Activated CD4-positive, alpha-beta memory T cell treated with anti-CD3 and anti-CD28 coated beads, Interleukin-2, amount 10 ng/mL, durations not matched to agents 7 days and 5 days (primary cell): ENCODE results near the gene KRT40. TPM values are rescaled to one million over a fixed set of nuclear protein-coding genes. Genes with fewer than 3 reads are reported as not detected.

ENCODE experiments used
- CTCF ChIA-PET: fragments of 350-600 bp; sonication (Branson Sonifier 250); formaldehyde crosslinking; loops from one replicate; lab custom pipeline; 2021; ENCODE audit warnings: antibody characterized with exemption, inconsistent platforms; lab: Charles Lee
- POLR2A ChIA-PET: fragments of 350-600 bp; sonication (Branson Sonifier 250); formaldehyde crosslinking; loops from one replicate; lab custom pipeline; 2021; ENCODE audit warnings: antibody characterized with exemption; lab: Charles Lee
- DNase-seq: peaks from one replicate; pipeline ENCODE4 v3.0.0-alpha.2; 2020
- H3K27ac Mint-ChIP-seq: one replicate; pipeline ENCODE4 v1.8.0; 2021; ENCODE audit warnings: mild to moderate bottlenecking, mixed read lengths
- H3K27me3 Mint-ChIP-seq: one replicate; pipeline ENCODE4 v1.8.0; 2021; ENCODE audit warnings: mixed read lengths
- H3K36me3 Mint-ChIP-seq: one replicate; pipeline ENCODE4 v1.8.0; 2021; ENCODE audit warnings: low read depth, mixed read lengths
- H3K4me1 Mint-ChIP-seq: one replicate; pipeline ENCODE4 v1.8.0; 2021; ENCODE audit warnings: mixed read lengths
- H3K4me3 Mint-ChIP-seq: one replicate; pipeline ENCODE4 v1.8.0; 2021; ENCODE audit warnings: mild to moderate bottlenecking, mixed read lengths
- H3K9me3 Mint-ChIP-seq: one replicate; pipeline ENCODE4 v1.8.0; 2021; ENCODE audit warnings: mixed read lengths
- total RNA-seq, 2 experiments: library from RNA; stranded (reverse); gene quantifications; one replicate each; pipeline ENCODE4 v1.2.3, GENCODE V29; 2021

The KRT40 gene
- total RNA-seq, 2 experiments from 2014 or later: not detected

- no peaks in the 10 kb centered on the region for H3K4me1 Mint-ChIP-seq
- no peaks in the 10 kb centered on the region for H3K9me3 Mint-ChIP-seq
- no peak overlapping the region for H3K4me3 Mint-ChIP-seq
- no peak for DNase-seq
- CTCF ChIA-PET: interaction anchor here (0.5 kb wide), 1 partner anchor 549 kb away, joined by 3 read pairs; no protein-coding TSS in a partner anchor
- POLR2A ChIA-PET: no interaction called here
- H3K27ac Mint-ChIP-seq: no peak overlapping the region
- H3K36me3 Mint-ChIP-seq: no peaks in the 10 kb centered on the region
- H3K27me3 Mint-ChIP-seq: peaks cover 45% of the 10 kb centered on the region
Observed at GRCh38 chr17:40992666-40993065, 8.5 kb upstream of the KRT40 start.

GRCh38 chr17:40986920-40987319 lies 2.8 kb upstream of the KRT40 start:
- H3K36me3 Mint-ChIP-seq: no peaks in the 10 kb centered on the region
- H3K27me3 Mint-ChIP-seq: peaks cover 35% of the 10 kb centered on the region
- no peaks in the 10 kb centered on the region for H3K9me3 Mint-ChIP-seq
- DNase-seq: no peak
- CTCF ChIA-PET: no interaction called here
- no peaks in the 10 kb centered on the region for H3K4me1 Mint-ChIP-seq
- POLR2A ChIA-PET: no interaction called here
- no peak overlapping the region for H3K4me3 Mint-ChIP-seq
- H3K27ac Mint-ChIP-seq: no peak overlapping the region

GRCh38 chr17:40981115-40981514 lies 3.0 kb downstream of the KRT40 start:
- H3K4me3 Mint-ChIP-seq: no peak overlapping the region
- no peak for DNase-seq
- ChIA-PET CTCF (no interaction called here), POLR2A (no interaction called here)
- no peak overlapping the region for H3K27ac Mint-ChIP-seq
- H3K27me3 Mint-ChIP-seq: peaks cover 19% of the 10 kb centered on the region
- no peaks in the 10 kb centered on the region for H3K9me3 Mint-ChIP-seq
- H3K4me1 Mint-ChIP-seq: no peaks in the 10 kb centered on the region
- H3K36me3 Mint-ChIP-seq: no peaks in the 10 kb centered on the region

- Mint-ChIP-seq H3K27ac (no peak overlapping the region), H3K27me3 (peaks cover 17% of the 10 kb centered on the region), H3K36me3 (no peaks in the 10 kb centered on the region), H3K4me3 (no peak overlapping the region), H3K9me3 (no peaks in the 10 kb centered on the region), H3K4me1 (no peaks in the 10 kb centered on the region)
- CTCF ChIA-PET: no interaction called here
- POLR2A ChIA-PET: no interaction called here
- no peak for DNase-seq
Observed at GRCh38 chr17:40980596-40980995, 3.5 kb downstream of the KRT40 start.

GRCh38 chr17:40980117-40980516 lies 4.0 kb downstream of the KRT40 start:
- Mint-ChIP-seq H3K9me3 (no peaks in the 10 kb centered on the region), H3K27me3 (peaks cover 21% of the 10 kb centered on the region), H3K4me3 (no peak overlapping the region), H3K4me1 (no peaks in the 10 kb centered on the region), H3K27ac (no peak overlapping the region), H3K36me3 (no peaks in the 10 kb centered on the region)
- CTCF ChIA-PET: no interaction called here
- no peak for DNase-seq
- POLR2A ChIA-PET: no interaction called here

GRCh38 chr17:40978575-40979151 lies 5.5 kb downstream of the KRT40 start:
- CTCF ChIA-PET: no interaction called here
- Mint-ChIP-seq H3K4me1 (no peaks in the 10 kb centered on the region), H3K4me3 (no peak overlapping the region)

GRCh38 chr17:40975516-40975915 lies 8.6 kb downstream of the KRT40 start:
- ChIA-PET POLR2A (no interaction called here), CTCF (no interaction called here)
- Mint-ChIP-seq H3K27ac (no peak overlapping the region), H3K4me3 (no peak overlapping the region), H3K36me3 (no peaks in the 10 kb centered on the region), H3K9me3 (no peaks in the 10 kb centered on the region), H3K27me3 (peaks cover 18% of the 10 kb centered on the region), H3K4me1 (no peaks in the 10 kb centered on the region)
- DNase-seq: no peak

More at GRCh38 chr17:40978575-40979151, 5.5 kb downstream of the KRT40 start:
- no peaks in the 10 kb centered on the region for H3K9me3 Mint-ChIP-seq
- peaks cover 16% of the 10 kb centered on the region for H3K27me3 Mint-ChIP-seq
- POLR2A ChIA-PET: no interaction called here
- H3K36me3 Mint-ChIP-seq: no peaks in the 10 kb centered on the region
- no peak overlapping the region for H3K27ac Mint-ChIP-seq
- no peak for DNase-seq

GRCh38 chr17:40974366-40974765 lies 9.8 kb downstream of the KRT40 start:
- POLR2A ChIA-PET: no interaction called here
- DNase-seq: no peak
- H3K9me3 Mint-ChIP-seq: no peaks in the 10 kb centered on the region
- H3K4me1 Mint-ChIP-seq: no peaks in the 10 kb centered on the region
- no peak overlapping the region for H3K4me3 Mint-ChIP-seq
- H3K36me3 Mint-ChIP-seq: no peaks in the 10 kb centered on the region
- H3K27ac Mint-ChIP-seq: no peak overlapping the region
- peaks cover 19% of the 10 kb centered on the region for H3K27me3 Mint-ChIP-seq
- CTCF ChIA-PET: no interaction called here

GRCh38 chr17:40967582-40967981 lies 16.5 kb downstream of the KRT40 start:
- Mint-ChIP-seq H3K4me3 (no peak overlapping the region), H3K36me3 (no peaks in the 10 kb centered on the region), H3K27me3 (peaks cover 11% of the 10 kb centered on the region), H3K9me3 (no peaks in the 10 kb centered on the region), H3K27ac (no peak overlapping the region), H3K4me1 (no peaks in the 10 kb centered on the region)
- POLR2A ChIA-PET: no interaction called here
- no peak for DNase-seq
- CTCF ChIA-PET: interaction anchor here (1.4 kb wide), 1 partner anchor 65 kb away, joined by 4 read pairs; no protein-coding TSS in a partner anchor

GRCh38 chr17:40966848-40967247 lies 17.3 kb downstream of the KRT40 start, which contains the start of gene KRT39:
Gene KRT39, minus strand, starts transcription at chr17:40966948. Its CDS starts 92 bp downstream, at chr17:40966856.
- Mint-ChIP-seq H3K4me3 (no peak within 1 kb of the TSS), H3K27ac (no peak within 1 kb of the TSS), H3K4me1 (no peaks in the 10 kb centered on the region), H3K36me3 (no peaks in the 10 kb centered on the region), H3K27me3 (peaks cover 7% of the 10 kb centered on the region), H3K9me3 (no peaks in the 10 kb centered on the region)
- no peak for DNase-seq
- ChIA-PET POLR2A (no interaction called here), CTCF (no interaction called here)

GRCh38 chr17:40963838-40964237 lies 20.3 kb downstream of the KRT40 start:
- no peaks in the 10 kb centered on the region for H3K4me1 Mint-ChIP-seq
- no peak overlapping the region for H3K27ac Mint-ChIP-seq
- H3K9me3 Mint-ChIP-seq: no peaks in the 10 kb centered on the region
- H3K4me3 Mint-ChIP-seq: no peak overlapping the region
- peaks cover 2% of the 10 kb centered on the region for H3K27me3 Mint-ChIP-seq
- no peak for DNase-seq
- CTCF ChIA-PET: interaction anchor here (1.3 kb wide), 1 partner anchor 17 kb away, joined by 3 read pairs; no protein-coding TSS in a partner anchor
- POLR2A ChIA-PET: no interaction called here
- H3K36me3 Mint-ChIP-seq: no peaks in the 10 kb centered on the region

- no peak for DNase-seq
- no peak overlapping the region for H3K27ac Mint-ChIP-seq
- H3K9me3 Mint-ChIP-seq: no peaks in the 10 kb centered on the region
- ChIA-PET POLR2A (no interaction called here), CTCF (interaction anchor here (0.9 kb wide), 1 partner anchor 360 kb away, joined by 3 read pairs; no protein-coding TSS in a partner anchor)
- H3K4me1 Mint-ChIP-seq: no peaks in the 10 kb centered on the region
- H3K4me3 Mint-ChIP-seq: no peak overlapping the region
- H3K36me3 Mint-ChIP-seq: no peaks in the 10 kb centered on the region
- no peaks in the 10 kb centered on the region for H3K27me3 Mint-ChIP-seq
Observed at GRCh38 chr17:40962059-40962561, 22.0 kb downstream of the KRT40 start.

- H3K36me3 Mint-ChIP-seq: no peaks in the 10 kb centered on the region
- no peak overlapping the region for H3K4me3 Mint-ChIP-seq
- CTCF ChIA-PET: interaction anchor here (0.8 kb wide), 1 partner anchor 37 kb away, joined by 3 read pairs; no protein-coding TSS in a partner anchor
- H3K27me3 Mint-ChIP-seq: no peaks in the 10 kb centered on the region
- no peak for DNase-seq
- no peak overlapping the region for H3K27ac Mint-ChIP-seq
- H3K4me1 Mint-ChIP-seq: no peaks in the 10 kb centered on the region
- H3K9me3 Mint-ChIP-seq: no peaks in the 10 kb centered on the region
- POLR2A ChIA-PET: no interaction called here
Observed at GRCh38 chr17:40961591-40961990, 22.5 kb downstream of the KRT40 start.

GRCh38 chr17:40960144-40960543 lies 24.0 kb downstream of the KRT40 start:
- ChIA-PET CTCF (no interaction called here), POLR2A (no interaction called here)
- no peaks in the 10 kb centered on the region for H3K36me3 Mint-ChIP-seq

More at GRCh38 chr17:40960144-40960543, 24.0 kb downstream of the KRT40 start:
- Mint-ChIP-seq H3K27ac (no peak overlapping the region), H3K4me3 (no peak overlapping the region), H3K27me3 (no peaks in the 10 kb centered on the region), H3K4me1 (no peaks in the 10 kb centered on the region), H3K9me3 (no peaks in the 10 kb centered on the region)
- DNase-seq: no peak
